GM23338 (cell line): ENCODE data around the gene ZMAT5. TPM values are rescaled to one million over a fixed set of nuclear protein-coding genes. Genes with fewer than 3 reads are reported as not detected.

Experiments
- ATAC-seq: fragments of 200-7000 bp; cut with Tn5 transposase; 3 replicates; pipeline ENCODE4 v1.9.1; 2020
- DNase-seq: peaks from one replicate; pipeline ENCODE4 v3.0.0-alpha.2; 2015; ENCODE audit warnings: low spot score
- H2AFZ ChIP-seq: fragments of 200-600 bp; sonication (generic); 2 replicates; pipeline ENCODE4 v1.8.0; 2016; ENCODE audit warnings: antibody characterized with exemption, mild to moderate bottlenecking, moderate library complexity
- H3F3A ChIP-seq: fragments of 200-600 bp; sonication (generic); replicated peaks from 2 replicates; pipeline ENCODE4 v1.8.0; 2017; ENCODE audit warnings: antibody characterized with exemption, mixed run types, low read depth
- H3K27ac ChIP-seq: fragments of 200-600 bp; sonication (generic); 2 replicates; pipeline ENCODE4 v1.6.1; 2016; ENCODE audit warnings: low read depth
- H3K27me3 ChIP-seq: fragments of 200-600 bp; sonication (generic); 2 replicates; pipeline ENCODE4 v1.8.0; 2016; ENCODE audit warnings: mild to moderate bottlenecking, mixed run types, moderate library complexity; ENCODE audit not compliant: insufficient read depth
- H3K36me3 ChIP-seq: fragments of 200-600 bp; sonication (generic); 2 replicates; pipeline ENCODE4 v1.8.0; 2016; ENCODE audit warnings: mild to moderate bottlenecking; ENCODE audit not compliant: insufficient read depth
- H3K4me1 ChIP-seq: fragments of 200-600 bp; sonication (generic); 2 replicates; pipeline ENCODE4 v1.8.0; 2016; ENCODE audit warnings: mild to moderate bottlenecking, moderate library complexity; ENCODE audit not compliant: insufficient read depth
- H3K4me2 ChIP-seq: fragments of 200-600 bp; sonication (generic); 2 replicates; pipeline ENCODE4 v1.7.1; 2017; ENCODE audit warnings: mixed run types
- H3K4me3 ChIP-seq: fragments of 200-600 bp; sonication (generic); 2 replicates; pipeline ENCODE4 v1.6.1; 2016; ENCODE audit warnings: mixed run types
- H3K79me2 ChIP-seq: fragments of 200-600 bp; sonication (generic); replicated peaks from 2 replicates; pipeline ENCODE4 v1.8.0; 2017; ENCODE audit warnings: mild to moderate bottlenecking; ENCODE audit not compliant: insufficient read depth
- H3K9me2 ChIP-seq: fragments of 200-600 bp; sonication (generic); 2 replicates; pipeline ENCODE4 v1.8.0; 2017; ENCODE audit not compliant: insufficient read depth
- H4K20me1 ChIP-seq: fragments of 200-600 bp; sonication (generic); replicated peaks from 2 replicates; pipeline ENCODE4 v1.8.0; 2017; ENCODE audit warnings: mild to moderate bottlenecking; ENCODE audit not compliant: insufficient read depth
- H3K27ac Mint-ChIP-seq: 2 replicates; pipeline ENCODE4 v1.8.0; 2020; ENCODE audit warnings: inconsistent platforms, mild to moderate bottlenecking, moderate library complexity, mixed read lengths
- H3K27me3 Mint-ChIP-seq: 3 replicates; pipeline ENCODE4 v1.8.0; 2022; ENCODE audit warnings: low read depth, mild to moderate bottlenecking, moderate library complexity, mixed read lengths, inconsistent platforms; ENCODE audit not compliant: insufficient read depth, poor library complexity
- H3K36me3 Mint-ChIP-seq: 3 replicates; pipeline ENCODE4 v1.8.0; 2021; ENCODE audit warnings: low read depth, mild to moderate bottlenecking, inconsistent platforms, moderate library complexity, mixed read lengths
- H3K4me1 Mint-ChIP-seq: 3 replicates; pipeline ENCODE4 v1.8.0; 2020; ENCODE audit warnings: mild to moderate bottlenecking, inconsistent platforms, mixed read lengths
- H3K4me3 Mint-ChIP-seq: 3 replicates; pipeline ENCODE4 v1.8.0; 2021; ENCODE audit warnings: moderate library complexity, mild to moderate bottlenecking, inconsistent platforms, mixed read lengths
- H3K9me3 Mint-ChIP-seq: 3 replicates; pipeline ENCODE4 v1.8.0; 2020; ENCODE audit warnings: moderate library complexity, mild to moderate bottlenecking, inconsistent platforms, mixed read lengths
- JUNB ChIP-seq: IDR thresholded peaks from one replicate; pipeline ENCODE4 v1.6.1; 2016; ENCODE audit warnings: antibody characterized with exemption; ENCODE audit not compliant: unreplicated experiment
- NANOG ChIP-seq: IDR thresholded peaks from 2 replicates; pipeline ENCODE4 v1.6.1; 2016; ENCODE audit warnings: antibody characterized with exemption, borderline replicate concordance
- POLR2AphosphoS5 ChIP-seq: IDR thresholded peaks from 2 replicates; pipeline ENCODE4 v1.6.1; 2016; ENCODE audit warnings: antibody characterized with exemption, low read depth
- STAT1 ChIP-seq: IDR thresholded peaks from one replicate; pipeline ENCODE4 v1.6.1; 2016; ENCODE audit warnings: antibody characterized with exemption; ENCODE audit not compliant: unreplicated experiment
- polyA plus RNA-seq: library from polyadenylated mRNA; unstranded; fragments of >200 nt; fragmentation: Nextera tagmentation; extraction: Ambion mirVana; gene quantifications from 2 replicates; pipeline ENCODE4 v1.2.1, GENCODE V29; 2016
- total RNA-seq: library from RNA; depleted of rRNA; stranded (reverse); fragments of >200 nt; shearing (Covaris generic); gene quantifications from 2 replicates; pipeline ENCODE4 v1.2.3, GENCODE V29; 2014
- TF ChIP-seq, protein P1 (sequence below): fragments of 250-450 bp; sonication (Bioruptor Pico); IDR thresholded peaks from 2 replicates; pipeline ENCODE4 v1.5.0; 2020; ENCODE audit warnings: mild to moderate bottlenecking, moderate library complexity
- TF ChIP-seq, protein P2 (sequence below), 2 experiments: fragments of 200-600 bp in 1 of 2; sonication (generic) in 1 of 2; conservative IDR thresholded peaks; 2 replicates each; pipeline versions ENCODE4 v1.5.1 to v1.6.1; 2016 to 2017; ENCODE audit warnings: antibody characterized with exemption in 2 of 2, low read depth in 2 of 2, mild to moderate bottlenecking in 2 of 2, moderate library complexity in 1 of 2
- TF ChIP-seq, protein P3 (sequence below): IDR thresholded peaks from 2 replicates; pipeline ENCODE4 v1.6.1; 2016; ENCODE audit warnings: antibody characterized with exemption

Gene ZMAT5
- total and polyA plus RNA-seq, 2 experiments from 2014 or later = 14.6 to 25.4 TPM

DNA sequence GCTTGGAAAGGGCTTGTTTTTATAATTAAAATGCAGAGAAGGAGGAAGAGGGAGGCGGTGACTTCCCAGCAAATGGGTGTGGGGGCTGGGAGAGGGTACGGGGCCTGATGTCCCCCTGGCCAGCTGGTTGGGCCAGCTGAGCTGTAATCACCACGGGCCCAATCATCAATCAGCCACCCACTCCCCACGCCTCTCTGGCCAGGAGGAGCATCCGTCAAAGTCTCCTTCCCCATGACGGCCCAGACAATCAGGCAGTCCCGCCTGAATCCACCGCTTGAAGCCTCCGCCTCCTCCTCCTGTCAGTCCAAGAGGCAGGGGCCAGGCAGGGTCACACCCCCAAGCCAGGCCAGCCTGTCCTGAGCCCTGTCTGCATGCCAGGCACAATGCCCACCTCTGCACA, 60.3 kb downstream of the ZMAT5 start (continued):
- TF ChIP-seq, protein P1, sequence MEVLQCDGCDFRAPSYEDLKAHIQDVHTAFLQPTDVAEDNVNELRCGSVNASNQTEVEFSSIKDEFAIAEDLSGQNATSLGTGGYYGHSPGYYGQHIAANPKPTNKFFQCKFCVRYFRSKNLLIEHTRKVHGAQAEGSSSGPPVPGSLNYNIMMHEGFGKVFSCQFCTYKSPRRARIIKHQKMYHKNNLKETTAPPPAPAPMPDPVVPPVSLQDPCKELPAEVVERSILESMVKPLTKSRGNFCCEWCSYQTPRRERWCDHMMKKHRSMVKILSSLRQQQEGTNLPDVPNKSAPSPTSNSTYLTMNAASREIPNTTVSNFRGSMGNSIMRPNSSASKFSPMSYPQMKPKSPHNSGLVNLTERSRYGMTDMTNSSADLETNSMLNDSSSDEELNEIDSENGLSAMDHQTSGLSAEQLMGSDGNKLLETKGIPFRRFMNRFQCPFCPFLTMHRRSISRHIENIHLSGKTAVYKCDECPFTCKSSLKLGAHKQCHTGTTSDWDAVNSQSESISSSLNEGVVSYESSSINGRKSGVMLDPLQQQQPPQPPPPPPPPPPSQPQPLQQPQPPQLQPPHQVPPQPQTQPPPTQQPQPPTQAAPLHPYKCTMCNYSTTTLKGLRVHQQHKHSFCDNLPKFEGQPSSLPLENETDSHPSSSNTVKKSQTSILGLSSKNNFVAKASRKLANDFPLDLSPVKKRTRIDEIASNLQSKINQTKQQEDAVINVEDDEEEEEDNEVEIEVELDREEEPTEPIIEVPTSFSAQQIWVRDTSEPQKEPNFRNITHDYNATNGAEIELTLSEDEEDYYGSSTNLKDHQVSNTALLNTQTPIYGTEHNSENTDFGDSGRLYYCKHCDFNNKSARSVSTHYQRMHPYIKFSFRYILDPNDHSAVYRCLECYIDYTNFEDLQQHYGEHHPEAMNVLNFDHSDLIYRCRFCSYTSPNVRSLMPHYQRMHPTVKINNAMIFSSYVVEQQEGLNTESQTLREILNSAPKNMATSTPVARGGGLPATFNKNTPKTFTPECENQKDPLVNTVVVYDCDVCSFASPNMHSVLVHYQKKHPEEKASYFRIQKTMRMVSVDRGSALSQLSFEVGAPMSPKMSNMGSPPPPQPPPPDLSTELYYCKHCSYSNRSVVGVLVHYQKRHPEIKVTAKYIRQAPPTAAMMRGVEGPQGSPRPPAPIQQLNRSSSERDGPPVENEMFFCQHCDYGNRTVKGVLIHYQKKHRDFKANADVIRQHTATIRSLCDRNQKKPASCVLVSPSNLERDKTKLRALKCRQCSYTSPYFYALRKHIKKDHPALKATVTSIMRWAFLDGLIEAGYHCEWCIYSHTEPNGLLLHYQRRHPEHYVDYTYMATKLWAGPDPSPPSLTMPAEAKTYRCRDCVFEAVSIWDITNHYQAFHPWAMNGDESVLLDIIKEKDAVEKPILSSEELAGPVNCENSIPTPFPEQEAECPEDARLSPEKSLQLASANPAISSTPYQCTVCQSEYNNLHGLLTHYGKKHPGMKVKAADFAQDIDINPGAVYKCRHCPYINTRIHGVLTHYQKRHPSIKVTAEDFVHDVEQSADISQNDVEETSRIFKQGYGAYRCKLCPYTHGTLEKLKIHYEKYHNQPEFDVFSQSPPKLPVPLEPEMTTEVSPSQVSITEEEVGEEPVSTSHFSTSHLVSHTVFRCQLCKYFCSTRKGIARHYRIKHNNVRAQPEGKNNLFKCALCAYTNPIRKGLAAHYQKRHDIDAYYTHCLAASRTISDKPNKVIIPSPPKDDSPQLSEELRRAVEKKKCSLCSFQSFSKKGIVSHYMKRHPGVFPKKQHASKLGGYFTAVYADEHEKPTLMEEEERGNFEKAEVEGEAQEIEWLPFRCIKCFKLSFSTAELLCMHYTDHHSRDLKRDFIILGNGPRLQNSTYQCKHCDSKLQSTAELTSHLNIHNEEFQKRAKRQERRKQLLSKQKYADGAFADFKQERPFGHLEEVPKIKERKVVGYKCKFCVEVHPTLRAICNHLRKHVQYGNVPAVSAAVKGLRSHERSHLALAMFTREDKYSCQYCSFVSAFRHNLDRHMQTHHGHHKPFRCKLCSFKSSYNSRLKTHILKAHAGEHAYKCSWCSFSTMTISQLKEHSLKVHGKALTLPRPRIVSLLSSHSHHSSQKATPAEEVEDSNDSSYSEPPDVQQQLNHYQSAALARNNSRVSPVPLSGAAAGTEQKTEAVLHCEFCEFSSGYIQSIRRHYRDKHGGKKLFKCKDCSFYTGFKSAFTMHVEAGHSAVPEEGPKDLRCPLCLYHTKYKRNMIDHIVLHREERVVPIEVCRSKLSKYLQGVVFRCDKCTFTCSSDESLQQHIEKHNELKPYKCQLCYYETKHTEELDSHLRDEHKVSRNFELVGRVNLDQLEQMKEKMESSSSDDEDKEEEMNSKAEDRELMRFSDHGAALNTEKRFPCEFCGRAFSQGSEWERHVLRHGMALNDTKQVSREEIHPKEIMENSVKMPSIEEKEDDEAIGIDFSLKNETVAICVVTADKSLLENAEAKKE = no peak
- TF ChIP-seq, protein P2, sequence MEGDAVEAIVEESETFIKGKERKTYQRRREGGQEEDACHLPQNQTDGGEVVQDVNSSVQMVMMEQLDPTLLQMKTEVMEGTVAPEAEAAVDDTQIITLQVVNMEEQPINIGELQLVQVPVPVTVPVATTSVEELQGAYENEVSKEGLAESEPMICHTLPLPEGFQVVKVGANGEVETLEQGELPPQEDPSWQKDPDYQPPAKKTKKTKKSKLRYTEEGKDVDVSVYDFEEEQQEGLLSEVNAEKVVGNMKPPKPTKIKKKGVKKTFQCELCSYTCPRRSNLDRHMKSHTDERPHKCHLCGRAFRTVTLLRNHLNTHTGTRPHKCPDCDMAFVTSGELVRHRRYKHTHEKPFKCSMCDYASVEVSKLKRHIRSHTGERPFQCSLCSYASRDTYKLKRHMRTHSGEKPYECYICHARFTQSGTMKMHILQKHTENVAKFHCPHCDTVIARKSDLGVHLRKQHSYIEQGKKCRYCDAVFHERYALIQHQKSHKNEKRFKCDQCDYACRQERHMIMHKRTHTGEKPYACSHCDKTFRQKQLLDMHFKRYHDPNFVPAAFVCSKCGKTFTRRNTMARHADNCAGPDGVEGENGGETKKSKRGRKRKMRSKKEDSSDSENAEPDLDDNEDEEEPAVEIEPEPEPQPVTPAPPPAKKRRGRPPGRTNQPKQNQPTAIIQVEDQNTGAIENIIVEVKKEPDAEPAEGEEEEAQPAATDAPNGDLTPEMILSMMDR (conservative IDR thresholded peaks at IDR 0.05; ENCODE audit: low read depth in 2 of 2) = no peak

DNA sequence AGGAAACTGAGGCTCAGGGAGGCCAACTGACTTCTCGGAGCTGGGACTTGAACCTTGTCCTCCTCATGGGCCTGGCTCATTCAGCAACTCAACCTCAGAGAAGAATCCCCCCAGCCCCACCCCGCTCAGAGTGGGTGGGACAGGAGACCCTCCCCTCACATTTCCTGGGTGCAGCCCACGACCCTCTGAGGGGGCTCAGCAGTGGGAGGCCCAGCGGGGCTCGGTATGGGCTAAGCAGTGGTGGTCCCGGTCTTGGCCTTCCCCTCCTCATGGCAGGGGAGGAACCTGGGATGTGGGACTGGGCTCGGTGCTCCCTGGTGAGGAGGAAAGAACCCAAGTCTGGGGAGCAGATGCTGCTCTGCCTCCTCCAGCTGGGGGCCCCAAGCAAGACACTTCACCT, 61.2 kb downstream of the ZMAT5 start:
- Mint-ChIP-seq H3K9me3 (no peaks in the 10 kb centered on the region; the same call in 2 of the 3 replicates), H3K27me3 (peaks cover 40% of the 10 kb centered on the region), H3K4me1 (peaks cover 47% of the 10 kb centered on the region), H3K36me3 (no peaks in the 10 kb centered on the region), H3K27ac (no peak overlapping the region), H3K4me3 (no peak overlapping the region)
- DNase-seq (no peak), ATAC-seq (no peak)
- H3K27me3 ChIP-seq = peaks cover 23% of the 10 kb centered on the region
- H3K4me1 ChIP-seq = peaks cover 46% of the 10 kb centered on the region
- TF ChIP-seq NANOG (no peak), JUNB (no peak), STAT1 (no peak), POLR2AphosphoS5 (no peak)
- TF ChIP-seq, protein P3, sequence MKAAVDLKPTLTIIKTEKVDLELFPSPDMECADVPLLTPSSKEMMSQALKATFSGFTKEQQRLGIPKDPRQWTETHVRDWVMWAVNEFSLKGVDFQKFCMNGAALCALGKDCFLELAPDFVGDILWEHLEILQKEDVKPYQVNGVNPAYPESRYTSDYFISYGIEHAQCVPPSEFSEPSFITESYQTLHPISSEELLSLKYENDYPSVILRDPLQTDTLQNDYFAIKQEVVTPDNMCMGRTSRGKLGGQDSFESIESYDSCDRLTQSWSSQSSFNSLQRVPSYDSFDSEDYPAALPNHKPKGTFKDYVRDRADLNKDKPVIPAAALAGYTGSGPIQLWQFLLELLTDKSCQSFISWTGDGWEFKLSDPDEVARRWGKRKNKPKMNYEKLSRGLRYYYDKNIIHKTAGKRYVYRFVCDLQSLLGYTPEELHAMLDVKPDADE = no peak
- TF ChIP-seq, protein P2 (conservative IDR thresholded peaks at IDR 0.05; ENCODE audit: low read depth in 2 of 2) = no peak
- H4K20me1 ChIP-seq = no peaks in the 10 kb centered on the region; the same call in 1 of the 2 replicates
- no peak overlapping the region for H3K4me3 ChIP-seq
- H3K79me2 ChIP-seq = no peaks in the 10 kb centered on the region
- no peak overlapping the region for H2AFZ ChIP-seq
- 0 out of 2 replicates have a peak, but pooled peaks cover 4% of the 10 kb centered on the region for H3F3A ChIP-seq
- no peaks in the 10 kb centered on the region for H3K9me2 ChIP-seq
- no peaks in the 10 kb centered on the region for H3K36me3 ChIP-seq
- H3K4me2 ChIP-seq = no peak overlapping the region
- H3K27ac ChIP-seq = no peak overlapping the region
